HTERT RPE-1 (cell line): Measurements from ENCODE around the gene CHAD.

Source experiments
- in situ Hi-C: fragments of 300-500 bp; cut with MboI; formaldehyde crosslinking; loops from 4 replicates; pipeline ENCODE4 v1.14.3; 2020; ENCODE audit warnings: low sequenced_read_pairs

CHAD gene, protein sequence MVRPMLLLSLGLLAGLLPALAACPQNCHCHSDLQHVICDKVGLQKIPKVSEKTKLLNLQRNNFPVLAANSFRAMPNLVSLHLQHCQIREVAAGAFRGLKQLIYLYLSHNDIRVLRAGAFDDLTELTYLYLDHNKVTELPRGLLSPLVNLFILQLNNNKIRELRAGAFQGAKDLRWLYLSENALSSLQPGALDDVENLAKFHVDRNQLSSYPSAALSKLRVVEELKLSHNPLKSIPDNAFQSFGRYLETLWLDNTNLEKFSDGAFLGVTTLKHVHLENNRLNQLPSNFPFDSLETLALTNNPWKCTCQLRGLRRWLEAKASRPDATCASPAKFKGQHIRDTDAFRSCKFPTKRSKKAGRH

DNA sequence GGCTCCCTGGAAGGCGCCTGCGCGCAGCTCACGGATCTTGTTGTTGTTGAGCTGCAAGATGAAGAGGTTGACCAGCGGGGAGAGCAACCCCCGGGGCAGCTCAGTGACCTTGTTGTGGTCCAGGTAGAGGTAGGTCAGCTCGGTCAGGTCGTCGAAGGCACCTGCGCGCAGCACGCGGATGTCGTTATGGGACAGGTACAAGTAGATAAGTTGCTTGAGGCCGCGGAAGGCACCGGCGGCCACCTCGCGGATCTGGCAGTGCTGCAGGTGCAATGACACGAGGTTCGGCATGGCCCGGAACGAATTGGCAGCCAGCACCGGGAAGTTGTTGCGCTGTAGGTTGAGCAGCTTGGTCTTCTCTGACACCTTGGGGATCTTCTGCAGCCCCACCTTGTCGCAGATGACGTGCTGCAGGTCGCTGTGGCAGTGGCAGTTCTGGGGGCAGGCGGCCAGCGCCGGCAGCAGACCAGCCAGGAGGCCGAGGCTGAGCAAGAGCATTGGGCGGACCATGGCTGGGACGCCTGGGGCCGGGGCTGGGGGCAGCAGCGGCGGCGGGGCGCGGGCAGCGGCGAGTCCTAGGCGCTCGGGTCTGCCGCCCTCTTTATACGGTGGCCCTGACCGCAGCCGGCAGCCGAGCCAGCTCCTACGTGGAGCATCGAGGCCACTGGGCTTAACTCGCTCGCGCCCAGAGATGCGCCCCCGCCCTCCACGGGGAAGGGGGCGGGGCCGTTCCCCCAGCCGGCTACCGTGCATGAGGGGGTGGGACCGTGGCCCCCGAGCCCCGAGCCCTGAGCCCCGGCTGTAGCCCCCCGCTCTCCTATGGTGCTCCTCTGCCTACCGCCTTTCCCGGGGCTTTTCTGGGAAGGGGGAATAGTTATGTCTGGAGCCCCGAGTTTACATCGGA is at the start of gene CHAD:
TSS of gene CHAD (minus strand) at position 577 of the 904 bp plus-strand sequence. CDS start at position 510, 67 bp downstream.
- in situ Hi-C loops = no loop called here

DNA sequence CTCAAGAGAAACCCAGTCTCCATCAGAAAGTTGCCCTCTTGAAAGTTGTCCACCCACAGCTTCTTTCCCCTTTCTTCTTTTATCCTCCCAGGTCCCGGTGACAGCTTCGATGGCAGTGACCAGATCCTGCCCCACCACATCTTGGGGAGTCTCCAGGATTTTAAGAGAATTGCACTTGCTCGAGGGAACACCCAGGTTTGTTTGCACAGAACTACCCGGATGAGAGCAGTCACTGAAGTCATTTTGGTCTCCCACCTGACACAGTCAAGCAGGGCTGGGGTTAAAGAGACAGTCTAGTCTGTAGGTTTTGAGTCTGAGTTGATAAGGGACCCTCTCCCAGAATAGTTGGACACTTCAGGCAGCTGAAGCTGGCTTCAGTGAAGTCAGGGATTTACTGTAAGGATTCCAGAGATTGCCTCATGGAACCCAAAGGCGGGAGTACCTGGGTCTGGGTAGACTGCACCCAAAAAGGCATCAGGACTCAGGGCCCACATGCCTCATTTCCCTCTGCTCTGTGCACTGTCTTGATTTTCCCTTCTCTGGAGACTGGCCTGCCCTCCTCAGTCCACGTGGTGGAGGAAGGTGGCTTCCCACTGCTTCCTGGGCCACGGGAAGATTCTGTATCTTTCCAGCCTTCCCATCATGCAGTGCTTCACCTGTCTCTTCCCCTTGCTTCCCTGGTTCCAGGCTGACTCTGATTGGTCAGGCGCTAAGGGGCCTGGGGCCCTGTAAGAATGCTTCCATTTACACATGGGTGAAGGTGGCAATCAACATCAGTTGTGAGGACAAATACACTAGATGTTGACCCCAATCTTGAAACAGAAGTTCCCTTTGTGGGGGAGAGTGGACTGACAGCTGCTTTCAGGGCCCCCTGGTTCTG is 49.1 kb upstream of the CHAD start:
- in situ Hi-C loops = no loop called here

DNA sequence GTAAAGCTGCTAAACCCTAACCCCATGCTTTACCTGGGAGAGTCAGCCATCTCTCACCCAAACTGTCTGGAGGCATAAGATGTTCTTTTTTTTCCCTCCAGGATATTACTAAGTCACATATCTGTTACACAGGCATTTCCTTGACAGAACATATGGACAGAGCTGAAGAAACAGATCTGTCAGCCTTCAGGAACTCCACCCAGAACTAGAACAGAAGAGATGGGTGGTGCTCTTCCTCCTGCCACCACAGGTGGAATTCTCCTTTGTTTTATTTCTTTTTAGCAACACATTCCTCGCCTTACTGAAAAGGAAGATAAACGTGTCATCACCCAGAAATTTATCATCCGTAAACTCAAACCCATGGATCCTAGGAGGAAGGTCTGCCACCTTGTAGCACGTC is 48.3 kb upstream of the CHAD start:
- in situ Hi-C loops = no loop called here

DNA sequence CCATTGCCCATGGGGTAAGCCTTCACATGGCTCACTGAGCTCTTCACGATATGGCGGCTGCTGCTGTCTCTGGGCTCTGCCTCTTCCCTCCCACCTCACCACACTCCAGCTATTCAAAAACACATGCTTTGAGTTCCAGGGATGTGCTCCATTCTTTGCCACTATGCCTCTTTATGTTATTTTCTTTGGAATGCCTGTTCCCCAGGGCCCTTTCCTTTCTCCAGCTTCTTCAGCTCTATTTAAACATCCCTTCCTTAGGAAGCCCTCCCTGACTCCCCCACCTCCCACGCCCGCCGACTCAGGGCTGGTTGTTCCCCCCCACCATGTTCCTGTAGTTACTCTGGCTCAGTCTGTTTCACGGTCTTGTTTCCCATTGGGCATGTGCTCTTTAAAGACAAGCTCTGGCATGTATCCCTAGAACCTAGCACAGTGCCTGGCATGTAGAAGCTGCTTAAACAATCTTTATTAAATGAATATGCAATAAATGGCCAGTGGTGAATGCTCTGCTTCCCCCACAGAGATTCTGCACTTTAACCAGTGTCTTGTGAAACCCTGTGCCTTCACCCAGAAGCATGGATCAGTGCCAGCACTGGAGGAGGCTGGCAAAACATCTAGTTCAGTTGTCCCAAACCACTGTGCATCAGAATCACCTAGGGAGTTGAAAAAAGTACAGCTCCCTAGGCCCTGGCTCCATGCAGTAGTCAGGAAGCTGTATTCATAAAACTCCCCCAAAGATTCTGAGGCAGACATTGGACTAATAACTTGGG is 46.4 kb upstream of the CHAD start:
- in situ Hi-C loops = no loop called here

DNA sequence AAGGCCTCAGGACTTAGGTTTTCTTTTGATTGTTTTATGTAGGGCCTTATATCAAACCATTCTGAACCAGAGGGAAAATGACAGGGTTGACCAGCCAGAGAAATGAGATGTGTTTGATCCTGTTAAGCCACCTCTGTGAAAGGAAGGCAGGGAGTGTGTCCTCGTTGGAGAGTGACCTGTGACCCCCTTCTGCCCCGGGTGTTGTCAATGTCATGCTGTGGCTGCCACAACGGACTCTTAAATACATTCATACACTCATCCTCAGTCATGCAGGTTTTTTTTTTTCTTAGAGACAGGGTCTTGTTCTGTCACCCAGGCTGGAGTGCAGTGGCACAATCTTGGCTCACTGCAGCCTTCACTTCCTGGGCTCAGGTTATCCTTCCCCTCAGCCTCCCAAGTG is 45.7 kb upstream of the CHAD start:
- in situ Hi-C loops = no loop called here

DNA sequence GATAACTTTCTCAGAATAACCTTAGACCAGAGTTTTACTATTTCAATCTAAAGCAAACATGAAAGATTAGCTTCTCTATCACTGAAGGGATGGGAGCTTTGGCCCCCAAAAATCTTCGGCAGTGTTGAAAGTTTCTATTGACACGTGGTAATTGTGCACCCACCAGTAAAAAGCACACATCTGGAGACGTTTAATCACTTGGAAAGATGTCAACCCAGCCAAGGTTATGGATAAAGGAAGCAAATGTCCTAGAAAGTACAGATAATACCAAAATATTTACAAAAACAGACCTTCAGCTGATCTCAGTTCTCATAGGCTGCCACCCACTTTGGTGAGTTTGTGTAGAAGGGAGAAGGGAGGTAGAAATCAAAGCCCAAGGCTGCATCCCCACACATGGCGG is 44.8 kb upstream of the CHAD start:
- in situ Hi-C loops = no loop called here

DNA sequence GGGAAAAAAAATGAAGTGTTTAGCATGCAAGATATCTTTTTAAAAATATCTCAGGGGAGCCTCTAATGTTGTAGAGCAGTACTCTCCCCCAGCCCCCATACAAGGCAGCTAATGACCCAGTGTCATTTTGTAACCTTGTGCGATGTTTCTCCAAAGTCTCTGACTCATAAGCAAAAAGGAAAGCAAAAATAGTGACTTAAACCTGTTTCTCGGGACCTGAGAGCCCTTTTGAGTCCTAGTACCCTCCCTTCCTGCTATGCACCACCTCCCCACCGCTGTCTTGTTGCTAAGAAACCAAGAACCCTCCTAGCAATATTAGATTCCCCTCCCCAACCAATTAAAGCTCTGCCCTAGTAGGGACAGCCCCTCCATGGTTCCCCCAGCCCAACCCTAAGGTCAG is 42.4 kb upstream of the CHAD start:
- in situ Hi-C loops = no loop called here

DNA sequence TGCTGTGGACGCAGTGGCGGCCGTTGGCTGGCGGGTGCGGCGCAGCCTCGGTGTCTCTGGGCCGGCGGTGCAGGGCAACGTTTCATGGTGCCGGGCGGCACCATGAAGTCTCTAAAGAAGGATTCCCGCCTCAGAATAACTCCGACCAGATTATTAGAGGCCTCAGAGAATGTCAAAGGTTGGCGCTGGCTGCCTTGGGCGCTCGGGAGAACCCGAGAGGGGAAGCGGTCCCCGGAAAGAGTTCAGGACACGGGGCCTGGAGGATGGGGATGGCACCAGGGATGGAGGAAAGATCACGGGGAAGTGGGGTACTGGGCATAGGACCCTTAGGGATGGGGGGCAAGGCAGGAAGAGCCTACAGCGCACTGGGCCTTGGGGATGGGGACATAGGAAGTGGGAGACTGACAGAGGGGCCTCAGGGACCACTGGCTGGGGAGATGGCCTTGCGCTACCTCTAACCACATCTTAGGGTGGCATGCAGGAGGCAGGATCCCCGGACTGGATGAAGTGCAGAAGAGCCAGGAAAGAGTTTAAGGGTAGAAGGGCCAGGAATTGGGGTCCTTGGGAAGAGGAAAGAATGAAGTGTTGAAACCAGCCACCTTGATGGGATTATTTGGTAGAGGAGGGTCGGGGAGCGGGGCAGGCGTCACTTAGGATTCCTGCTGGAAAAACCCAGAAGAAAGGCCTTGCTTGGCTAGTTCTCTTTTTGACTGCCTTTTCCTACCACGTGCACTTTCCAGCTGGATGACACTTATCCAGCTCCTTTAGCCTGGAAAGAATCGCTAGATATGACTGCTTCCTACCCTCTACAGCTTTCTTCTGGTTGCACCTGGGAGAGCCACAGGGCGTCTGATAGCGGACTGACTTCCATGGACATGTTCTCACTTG is 40.1 kb upstream of the CHAD start:
- in situ Hi-C loops = no loop called here

DNA sequence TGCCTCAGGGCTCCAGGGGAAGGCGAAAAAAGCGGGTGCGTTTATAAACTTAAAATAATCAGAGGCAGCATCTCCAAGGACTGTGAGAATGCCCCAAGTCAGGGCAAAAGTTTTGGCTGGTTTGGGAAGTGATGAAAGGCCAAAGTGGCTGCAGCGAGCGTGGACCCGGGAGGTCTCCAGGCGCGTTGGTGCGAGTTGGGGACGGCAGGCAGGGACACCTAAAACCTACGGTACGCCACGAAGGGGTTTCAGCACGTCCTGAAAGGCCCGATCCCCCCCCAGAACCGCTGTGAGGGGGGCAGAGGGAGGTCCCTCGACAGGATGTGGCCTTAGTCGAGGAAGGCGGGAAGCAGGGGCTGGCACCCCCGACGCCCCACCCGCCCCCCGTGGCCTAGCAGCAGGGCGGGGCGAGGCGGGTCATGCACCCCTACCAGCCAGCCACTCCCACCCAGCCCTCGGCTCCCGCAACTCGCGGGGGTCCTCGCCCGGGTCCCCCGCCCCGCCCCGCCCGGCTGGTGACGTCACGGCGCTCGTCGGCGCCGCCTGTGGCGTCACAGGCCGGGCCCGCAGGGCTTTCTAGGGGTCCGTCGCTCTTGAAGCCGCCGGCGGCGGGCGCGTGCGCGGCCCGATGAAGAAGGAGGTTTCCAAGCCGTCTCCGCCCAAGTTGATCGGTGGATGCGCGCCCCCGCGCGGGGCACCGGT is 39.3 kb upstream of the CHAD start, which contains the start of gene MYCBPAP:
TSS of gene MYCBPAP (plus strand) at position 569 of the 702 bp plus-strand sequence. CDS start 236 bp downstream, outside the sequence.
- in situ Hi-C loops = no loop called here

DNA sequence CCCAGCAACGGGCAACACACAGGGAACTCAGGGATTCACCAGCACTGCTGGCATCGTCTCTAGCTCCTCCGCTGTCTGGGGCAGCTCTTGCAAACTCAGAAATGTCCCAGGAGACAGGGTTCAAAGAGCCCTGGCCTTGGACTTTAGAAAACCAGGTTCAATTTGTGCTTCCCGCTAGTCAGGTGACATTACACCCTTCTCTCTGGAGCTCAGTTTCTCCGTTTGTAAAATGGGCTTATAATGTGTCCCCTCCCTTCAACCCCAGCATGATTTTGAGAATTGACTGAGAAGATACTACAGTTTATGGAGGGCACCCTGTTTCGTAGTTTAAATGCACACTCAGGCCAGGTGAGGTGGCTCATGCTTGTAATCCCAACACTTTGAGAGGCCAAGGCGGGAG is 37.6 kb upstream of the CHAD start:
- in situ Hi-C loops = no loop called here

DNA sequence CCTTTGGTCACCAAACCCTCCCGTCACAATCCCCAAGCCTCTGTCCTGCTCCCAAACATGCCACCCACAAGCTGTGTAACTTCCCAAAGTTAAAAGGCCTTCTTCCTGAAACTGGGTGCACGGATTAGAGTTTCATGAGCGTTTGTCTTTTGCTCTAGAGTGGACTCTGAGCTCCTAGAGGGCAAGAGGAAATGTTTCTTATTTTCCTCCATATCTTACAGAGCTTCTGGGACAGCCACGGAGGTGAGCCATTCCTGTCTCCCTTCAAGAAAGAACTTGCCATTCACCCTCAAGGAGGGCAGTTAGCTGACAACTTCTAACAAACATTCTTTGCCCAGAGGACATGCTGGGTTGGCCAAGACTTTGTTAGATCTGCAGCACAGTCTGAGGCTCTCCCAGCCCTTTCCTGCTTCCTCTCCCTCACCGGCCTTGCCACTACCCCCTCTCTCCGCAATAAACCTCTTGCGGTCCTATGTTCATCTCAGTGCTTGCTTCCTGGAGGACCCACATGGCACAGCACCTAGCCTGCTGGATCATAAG is 37.0 kb upstream of the CHAD start:
- in situ Hi-C loops = no loop called here

DNA sequence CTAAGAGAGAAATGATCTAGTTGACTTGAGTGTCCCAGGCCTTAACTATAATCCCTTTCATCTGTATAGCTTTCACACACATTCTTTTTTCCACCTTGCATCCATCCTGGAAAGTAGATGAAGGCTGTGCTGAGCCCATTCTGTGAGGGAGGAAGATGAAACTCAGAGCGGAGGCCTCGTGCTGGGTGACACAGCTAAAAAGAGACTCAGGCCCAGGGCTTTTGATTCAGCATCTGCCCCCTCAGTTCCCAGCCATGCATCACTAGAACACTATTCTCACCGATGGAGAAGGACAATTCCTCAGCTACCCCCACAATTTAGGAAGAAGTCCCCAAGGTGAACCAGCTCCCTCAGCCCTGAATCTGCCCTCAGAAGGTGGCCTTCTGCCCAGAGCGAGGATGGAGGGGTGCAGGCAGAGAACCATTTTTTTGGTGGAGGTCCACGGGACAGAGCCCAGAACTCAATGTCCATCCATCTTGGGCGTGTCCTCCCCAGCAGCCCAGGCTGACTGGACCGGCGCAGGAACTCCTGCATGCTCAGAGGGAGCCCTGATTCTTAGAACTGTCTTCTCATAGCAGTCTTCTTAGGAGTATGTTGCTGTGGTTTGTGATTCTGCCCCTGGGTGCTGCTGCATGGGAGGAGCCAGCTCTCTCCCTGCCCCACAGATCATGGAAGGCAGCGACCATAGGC is 33.8 kb upstream of the CHAD start:
- in situ Hi-C loops = no loop called here

DNA sequence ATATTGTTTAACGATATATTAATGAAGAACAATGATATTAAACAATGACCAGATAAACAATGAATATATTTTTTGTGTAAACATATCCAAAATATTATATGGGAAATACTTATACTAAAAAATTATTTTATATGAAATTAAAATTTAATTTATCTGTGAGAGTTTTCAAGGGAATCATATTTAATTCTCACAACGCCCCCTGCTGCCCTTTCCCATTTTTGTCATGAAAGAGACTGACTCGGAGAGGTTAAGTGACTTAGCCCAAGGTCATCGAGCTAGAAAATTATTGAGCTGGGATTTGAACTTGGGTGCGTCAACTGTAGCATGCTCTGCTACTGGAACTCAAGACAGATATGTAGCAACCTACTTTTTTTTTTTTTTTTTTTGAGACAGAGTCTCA is 32.4 kb upstream of the CHAD start:
- in situ Hi-C loops = no loop called here

DNA sequence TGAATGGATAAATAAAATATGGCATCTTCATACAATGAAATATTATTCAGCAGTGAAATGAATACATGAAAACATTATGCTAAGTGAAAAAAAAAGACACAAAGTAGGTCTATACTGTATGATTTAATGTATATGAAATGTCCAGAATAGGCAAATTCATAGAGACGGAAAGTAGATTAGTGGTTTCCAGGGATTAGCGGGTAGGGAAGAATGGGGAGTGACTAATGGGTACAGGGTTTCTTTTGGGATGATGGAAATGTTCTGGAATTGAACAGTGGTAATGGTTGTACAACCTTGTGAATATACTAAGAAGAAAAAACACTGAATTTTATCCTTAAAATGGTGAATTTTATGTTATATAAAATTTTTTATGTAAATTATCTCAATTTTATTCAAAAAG is 31.0 kb upstream of the CHAD start:
- in situ Hi-C loops = no loop called here

DNA sequence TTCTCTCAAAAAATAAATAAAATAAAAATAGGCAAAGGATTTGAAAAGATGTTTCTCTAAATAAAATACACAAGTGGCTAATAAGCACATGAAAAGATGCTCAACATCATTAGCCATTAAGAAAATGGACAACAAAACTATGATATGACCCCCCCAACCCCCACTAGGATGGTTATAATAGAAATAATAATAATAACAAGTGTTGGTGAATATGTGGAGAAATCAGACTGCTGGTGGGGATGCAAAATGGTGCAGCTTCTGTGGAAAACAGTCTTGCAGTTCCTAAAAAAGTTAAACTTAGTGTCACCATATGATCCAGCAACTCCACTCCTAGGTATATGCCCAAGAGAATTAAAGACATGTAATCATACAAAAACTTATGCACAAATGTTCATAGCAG is 30.6 kb upstream of the CHAD start:
- in situ Hi-C loops = no loop called here

DNA sequence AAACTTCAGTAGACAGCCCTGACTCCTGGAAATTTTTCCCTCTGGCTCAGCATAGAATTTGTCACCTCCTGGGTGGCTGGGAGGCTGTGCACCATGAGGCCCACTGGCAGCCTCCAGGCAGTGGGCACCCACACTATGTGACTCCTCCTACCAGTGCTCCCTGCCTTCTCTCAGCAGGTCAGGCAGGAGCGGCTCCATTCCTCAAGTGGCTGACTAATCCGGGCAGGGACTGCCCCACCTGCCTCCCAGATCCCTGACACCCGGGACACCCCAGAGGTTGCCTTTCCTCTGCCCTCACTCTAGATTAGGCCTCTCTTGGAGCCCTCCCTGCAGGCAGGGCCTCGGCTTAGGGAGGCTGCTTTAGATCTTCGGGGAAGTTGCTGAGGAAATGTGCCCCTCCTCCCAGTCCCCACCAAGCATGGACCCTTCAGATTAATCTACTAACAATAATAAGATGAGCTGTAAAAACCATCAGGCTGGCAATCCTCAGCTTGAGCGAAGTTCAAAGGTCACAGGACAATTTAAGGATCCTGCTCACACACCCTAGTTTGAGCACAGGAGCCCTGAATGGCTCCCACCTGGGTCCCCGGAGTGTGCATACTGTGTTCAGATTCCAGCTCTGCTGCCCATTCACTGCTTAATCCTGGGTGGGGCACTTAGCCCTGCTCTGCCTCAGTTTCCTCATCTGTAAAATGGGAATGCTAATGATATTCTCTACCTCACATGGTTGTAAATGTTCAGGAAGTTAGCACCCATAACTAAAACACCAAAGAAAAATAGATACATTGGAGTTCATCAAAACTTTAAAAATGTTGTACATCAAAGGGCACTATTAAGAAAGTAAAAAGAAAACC is 29.6 kb upstream of the CHAD start:
- in situ Hi-C loops = no loop called here

DNA sequence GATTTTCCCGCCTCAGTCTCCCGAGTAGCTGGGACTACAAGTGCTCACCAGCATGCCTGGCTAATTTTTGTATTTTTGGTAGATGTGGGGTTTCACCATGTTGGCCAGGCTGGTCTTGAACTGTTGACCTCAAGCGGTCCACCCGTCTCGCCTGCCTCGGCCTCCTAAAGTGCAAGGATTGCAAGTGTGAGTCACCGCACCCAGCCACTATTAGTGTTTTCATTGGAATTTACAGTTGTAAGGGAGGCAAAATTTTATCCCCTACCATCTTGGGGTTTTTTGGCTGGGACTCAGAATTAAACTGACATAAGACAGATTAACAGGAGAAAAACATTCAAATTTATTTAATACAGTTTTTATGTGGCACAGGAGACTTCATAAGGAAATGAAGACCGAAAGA is 27.2 kb upstream of the CHAD start:
- in situ Hi-C loops = no loop called here
